Colonic mucosa (tissue), 4 donors: ENCODE measurements around the gene IMP3. TPM values are rescaled to one million over a fixed set of nuclear protein-coding genes. Genes with fewer than 3 reads are reported as not detected.

Experiments
- DNase-seq: peaks from one replicate; pipeline ENCODE4 v3.0.0-alpha.2; 2020
- H3K27ac ChIP-seq: fragments of 200-600 bp; one replicate; pipeline ENCODE4 v1.8.0; 2021
- H3K27me3 ChIP-seq: fragments of 200-600 bp; one replicate; pipeline ENCODE4 v1.8.0; 2021
- H3K36me3 ChIP-seq: fragments of 200-600 bp; one replicate; pipeline ENCODE4 v1.8.0; 2021
- H3K4me1 ChIP-seq: fragments of 200-600 bp; one replicate; pipeline ENCODE4 v1.8.0; 2021; ENCODE audit warnings: mild to moderate bottlenecking
- H3K4me3 ChIP-seq: fragments of 200-600 bp; one replicate; pipeline ENCODE4 v1.8.0; 2021
- H3K9ac ChIP-seq, 2 donors: one replicate each; pipeline ENCODE4 v1.7.0; 2013; ENCODE audit warnings: control low read depth in 2 of 2, low read depth in 2 of 2, low read length in 2 of 2
- H3K9me3 ChIP-seq: fragments of 200-600 bp; one replicate; pipeline ENCODE4 v1.8.0; 2021
- CTCF ChIP-seq: fragments of 200-600 bp; IDR thresholded peaks from one replicate; pipeline ENCODE4 v1.8.0; 2022; ENCODE audit warnings: antibody characterized with exemption, mild to moderate bottlenecking
- intact Hi-C: fragments of 100-400 bp; cut with DNase I; formaldehyde crosslinking; loops from one replicate; pipeline ENCODE4 v1.14.1; 2022
- total RNA-seq, 2 donors: library from RNA; stranded (reverse); fragmentation: NEBNext Ultra II Directional in 1 of 2; extraction: Animal tissue kit (Norgen Biotek cat#: 25700) in 1 of 2; gene quantifications; one replicate each; pipeline ENCODE4 v1.2.1, GENCODE V29; 2021
- donor health status: healthy.
- donor health status: DM: no; HTN: no; CAD: no.
- donor health status: DM: no; HTN: no; CAD: no.

The IMP3 gene
- total RNA-seq, 2 donors from 2014 or later: 55.3 to 94.6 TPM

- intact Hi-C loops: no loop called here
- Histone ChIP-seq H3K36me3 (no peaks in the 10 kb centered on the region), H3K9me3 (no peaks in the 10 kb centered on the region), H3K9ac (peak overlapping the region; percentile 19 to 52), H3K27ac (peak overlapping the region; percentile 37), H3K4me1 (peaks cover 31% of the 10 kb centered on the region), H3K27me3 (no peaks in the 10 kb centered on the region), H3K4me3 (peak overlapping the region; percentile 67)
- peak; percentile 66 for DNase-seq
- no peak for TF ChIP-seq CTCF
These were observed 11.1 kb upstream of the IMP3 start for GRCh38 chr15:75650908-75651809.

GRCh38 chr15:75649848-75650247 lies 9.8 kb upstream of the IMP3 start:
- Histone ChIP-seq H3K27ac (no peak overlapping the region), H3K9me3 (no peaks in the 10 kb centered on the region), H3K36me3 (no peaks in the 10 kb centered on the region), H3K9ac (peak overlapping the region in 1 of 2 donors; percentile 66), H3K4me3 (peak overlapping the region; percentile 67), H3K27me3 (no peaks in the 10 kb centered on the region), H3K4me1 (peaks cover 31% of the 10 kb centered on the region)
- no peak for DNase-seq
- TF ChIP-seq CTCF: no peak
- intact Hi-C loops: loop anchor here (10.0 kb wide), 1 partner anchor 285 kb away; the partner anchor contains the start of gene MAN2C1

- DNase-seq: no peak
- Histone ChIP-seq H3K27me3 (no peaks in the 10 kb centered on the region), H3K4me3 (peak overlapping the region; percentile 67), H3K4me1 (peaks cover 31% of the 10 kb centered on the region), H3K9ac (peak overlapping the region; percentile 97 to 98), H3K36me3 (no peaks in the 10 kb centered on the region), H3K27ac (no peak overlapping the region), H3K9me3 (no peaks in the 10 kb centered on the region)
- TF ChIP-seq CTCF: no peak
- intact Hi-C loops: loop anchor here (10.0 kb wide), 1 partner anchor 284 kb away; the partner anchor contains the start of gene MAN2C1
These were observed 9.2 kb upstream of the IMP3 start for GRCh38 chr15:75649045-75649761.

- H3K4me1 ChIP-seq: peaks cover 31% of the 10 kb centered on the region
- DNase-seq: peak; percentile 59
- H3K9me3 ChIP-seq: no peaks in the 10 kb centered on the region
- H3K36me3 ChIP-seq: no peaks in the 10 kb centered on the region
- intact Hi-C loops: loop anchor here (10.0 kb wide), 1 partner anchor 284 kb away; the partner anchor contains the start of gene MAN2C1
- H3K9ac ChIP-seq: peak overlapping the region; percentile 97 to 98
- peak overlapping the region; percentile 90 for H3K27ac ChIP-seq
- TF ChIP-seq CTCF: no peak
- H3K27me3 ChIP-seq: no peaks in the 10 kb centered on the region
- peak overlapping the region; percentile 67 for H3K4me3 ChIP-seq
These were observed 8.4 kb upstream of the IMP3 start for GRCh38 chr15:75648156-75649000.
